H54 (cell line): ENCODE results near the gene DYNLT1.
"Not testable (repeated sequence)": the region's sequence is repeated elsewhere in the genome, so short reads cannot be mapped to it uniquely, and the experiment has no call there.

ENCODE experiments used
- DNase-seq: peaks from one replicate; pipeline ENCODE4 v3.0.0; 2011; ENCODE audit warnings: low spot score, mixed read lengths; ENCODE audit not compliant: insufficient read length
- FAIRE-seq: peaks from 3 replicates; lab custom pipeline; 2011; peaks lifted over from hg19 to GRCh38; lab: Jason Lieb, UNC
- POLR2A ChIP-seq: IDR thresholded peaks from 2 replicates; pipeline ENCODE4 v1.6.1; 2011; ENCODE audit warnings: low read depth, mild to moderate bottlenecking, low read length

DYNLT1 gene

GRCh38 chr6:158627940-158628211 lies 16.7 kb downstream of the DYNLT1 start:
- DNase-seq (no peak), FAIRE-seq (no peak)
- no peak for TF ChIP-seq POLR2A

- no peak for FAIRE-seq
- no peak for TF ChIP-seq POLR2A
- no peak for DNase-seq
Measured at GRCh38 chr6:158627168-158627939, 17.2 kb downstream of the DYNLT1 start.

GRCh38 chr6:158626360-158627167 lies 18.0 kb downstream of the DYNLT1 start:
- DNase-seq (no peak), FAIRE-seq (no peak)
- no peak for TF ChIP-seq POLR2A

- TF ChIP-seq POLR2A = no peak
- DNase-seq (no peak), FAIRE-seq (no peak)
Measured at GRCh38 chr6:158625881-158626305, 18.6 kb downstream of the DYNLT1 start.

- DNase-seq (no peak), FAIRE-seq (no peak)
- no peak for TF ChIP-seq POLR2A
Measured at GRCh38 chr6:158624684-158625682, 19.6 kb downstream of the DYNLT1 start.

GRCh38 chr6:158622545-158623190 lies 21.9 kb downstream of the DYNLT1 start:
- DNase-seq (no peak), FAIRE-seq (no peak)
- TF ChIP-seq POLR2A = no peak

GRCh38 chr6:158621694-158622544 lies 22.6 kb downstream of the DYNLT1 start:
- DNase-seq (no peak), FAIRE-seq (no peak)
- TF ChIP-seq POLR2A = no peak

GRCh38 chr6:158620963-158621693 lies 23.4 kb downstream of the DYNLT1 start:
- FAIRE-seq = no peak
- no peak for DNase-seq
- TF ChIP-seq POLR2A = no peak

- DNase-seq (no peak), FAIRE-seq (no peak)
- no peak for TF ChIP-seq POLR2A
Measured at GRCh38 chr6:158619922-158620801, 24.4 kb downstream of the DYNLT1 start.

GRCh38 chr6:158618289-158618688 lies 26.3 kb downstream of the DYNLT1 start:
- FAIRE-seq, DNase-seq: not testable (repeated sequence)

GRCh38 chr6:158614606-158615005 lies 29.9 kb downstream of the DYNLT1 start:
- DNase-seq, FAIRE-seq: not testable (repeated sequence)
